Measurements from ENCODE around the gene ASTN2. TPM values are rescaled to one million over a fixed set of nuclear protein-coding genes. Genes with fewer than 3 reads are reported as not detected.

The ASTN2 gene
- total and polyA plus RNA-seq, 2 donors (not counting 3 experiments of a cell fraction or from before 2014, with no cell fraction given), result 1.0 to 1.9 TPM

DNA sequence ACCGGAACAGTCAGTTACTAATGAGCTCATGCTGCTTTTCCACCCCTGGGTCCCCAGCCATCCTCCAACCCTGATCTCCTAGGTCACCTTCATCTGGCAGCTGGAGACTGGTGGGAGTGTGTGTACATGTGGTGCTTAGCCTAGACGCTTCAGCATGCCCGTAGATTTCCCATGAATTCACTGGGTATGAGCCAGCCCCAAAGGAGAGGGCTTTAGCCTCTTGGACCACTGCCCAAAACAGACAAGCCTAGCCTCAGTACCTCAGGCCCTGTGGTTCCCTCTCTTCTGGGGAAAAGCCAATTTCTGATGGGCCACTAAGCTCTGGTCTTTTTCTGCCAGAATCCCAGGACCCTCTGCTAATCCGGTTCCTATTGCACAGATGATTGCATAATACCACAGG, 48.0 kb upstream of the ASTN2 start:
- H3K36me3 ChIP-seq (ENCODE audit: control insufficient read depth in 2 of 2, extremely low read depth in 1 of 2, insufficient read depth in 2 of 2, low read length in 2 of 2), result no peaks in the 10 kb centered on the region
- ChIA-PET CTCF (no interaction called here), POLR2A (no interaction called here)
- intact Hi-C loops (cut with micrococcal nuclease) (no loop called here), dilution Hi-C loops (cut with MboI; ENCODE audit: extremely low pct_ligation_motif_present, low sequenced_read_pairs) (no loop called here)
- no peak overlapping the region for H2AFZ ChIP-seq (ENCODE audit: low read depth, low read length)
- H3K4me3 ChIP-seq (replicated peaks in 1 of 3; ENCODE audit: insufficient read depth in 1 of 3, low read depth in 1 of 3, low read length in 3 of 3), result no peak overlapping the region
- H3K4me2 ChIP-seq (ENCODE audit: insufficient read depth, low read length), result no peak overlapping the region
- H3K79me2 ChIP-seq (ENCODE audit: control insufficient read depth, insufficient read depth, low read length), result no peaks in the 10 kb centered on the region
- H3K27me3 ChIP-seq (ENCODE audit: control insufficient read depth in 2 of 2, insufficient read depth in 2 of 2, low read length in 2 of 2), result no peaks in the 10 kb centered on the region
- H3K4me1 ChIP-seq (ENCODE audit: control insufficient read depth, extremely low read depth, insufficient read depth, low read length), result no peaks in the 10 kb centered on the region
- TF ChIP-seq, protein P1, sequence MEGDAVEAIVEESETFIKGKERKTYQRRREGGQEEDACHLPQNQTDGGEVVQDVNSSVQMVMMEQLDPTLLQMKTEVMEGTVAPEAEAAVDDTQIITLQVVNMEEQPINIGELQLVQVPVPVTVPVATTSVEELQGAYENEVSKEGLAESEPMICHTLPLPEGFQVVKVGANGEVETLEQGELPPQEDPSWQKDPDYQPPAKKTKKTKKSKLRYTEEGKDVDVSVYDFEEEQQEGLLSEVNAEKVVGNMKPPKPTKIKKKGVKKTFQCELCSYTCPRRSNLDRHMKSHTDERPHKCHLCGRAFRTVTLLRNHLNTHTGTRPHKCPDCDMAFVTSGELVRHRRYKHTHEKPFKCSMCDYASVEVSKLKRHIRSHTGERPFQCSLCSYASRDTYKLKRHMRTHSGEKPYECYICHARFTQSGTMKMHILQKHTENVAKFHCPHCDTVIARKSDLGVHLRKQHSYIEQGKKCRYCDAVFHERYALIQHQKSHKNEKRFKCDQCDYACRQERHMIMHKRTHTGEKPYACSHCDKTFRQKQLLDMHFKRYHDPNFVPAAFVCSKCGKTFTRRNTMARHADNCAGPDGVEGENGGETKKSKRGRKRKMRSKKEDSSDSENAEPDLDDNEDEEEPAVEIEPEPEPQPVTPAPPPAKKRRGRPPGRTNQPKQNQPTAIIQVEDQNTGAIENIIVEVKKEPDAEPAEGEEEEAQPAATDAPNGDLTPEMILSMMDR (IDR thresholded peaks at IDR 0.05; ENCODE audit: extremely low read depth in 1 of 2, insufficient read depth in 1 of 2, low read depth in 1 of 2, low read length in 2 of 2), result no peak
- no peak for TF ChIP-seq GATA2 (IDR thresholded peaks at IDR 0.05; ENCODE audit: insufficient read depth, insufficient read length, low read depth, low read length)
- DNase-seq (ENCODE audit: low read depth, low spot score) (no peak), FAIRE-seq (no peak)
- H3K9me1 ChIP-seq (replicated peaks; ENCODE audit: control insufficient read depth, extremely low read depth, insufficient read depth, low read length), result no peaks in the 10 kb centered on the region
- no peak overlapping the region for H3K9ac ChIP-seq (replicated peaks; ENCODE audit: extremely low read depth, insufficient read depth, low read length)
- no peaks in the 10 kb centered on the region for H3K9me3 ChIP-seq (replicated peaks; ENCODE audit: control insufficient read depth, insufficient read depth, low read length)
- BruUV-seq (replicated peaks), result no TSS peak
- no peak overlapping the region for H3K27ac ChIP-seq (ENCODE audit: insufficient read depth, low read depth, low read length)
- H4K20me1 ChIP-seq (replicated peaks; ENCODE audit: control insufficient read depth, extremely low read depth, insufficient read depth, low read length), result no peaks in the 10 kb centered on the region

DNA sequence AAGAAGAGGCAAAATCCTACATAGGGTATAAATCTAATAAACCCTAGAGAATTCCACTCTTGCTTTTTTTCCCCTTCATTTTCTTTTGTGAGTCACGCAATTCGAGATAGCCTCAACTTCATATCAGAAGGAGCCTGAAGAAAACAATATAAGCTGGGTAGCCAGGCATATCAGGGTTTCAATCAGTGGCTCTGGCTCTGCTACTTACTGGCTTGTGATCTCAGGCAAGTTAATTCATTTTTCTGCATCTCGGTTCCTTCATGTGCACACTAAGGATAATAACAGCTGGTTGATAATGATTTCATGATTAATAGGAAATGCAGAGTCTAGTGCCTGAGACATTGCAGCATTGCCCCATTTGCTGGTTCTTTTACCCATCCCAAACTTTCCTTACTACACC, 46.5 kb upstream of the ASTN2 start:
- H3K9me3 ChIP-seq (replicated peaks; ENCODE audit: control insufficient read depth, insufficient read depth, low read length), result no peaks in the 10 kb centered on the region
- DNase-seq (ENCODE audit: low read depth, low spot score) (no peak), FAIRE-seq (no peak)
- no peak overlapping the region for H3K4me3 ChIP-seq (replicated peaks in 1 of 3; ENCODE audit: insufficient read depth in 1 of 3, low read depth in 1 of 3, low read length in 3 of 3)
- no TSS peak for BruUV-seq (replicated peaks)
- H3K27me3 ChIP-seq (ENCODE audit: control insufficient read depth in 2 of 2, insufficient read depth in 2 of 2, low read length in 2 of 2), result no peaks in the 10 kb centered on the region
- no peaks in the 10 kb centered on the region for H3K9me1 ChIP-seq (replicated peaks; ENCODE audit: control insufficient read depth, extremely low read depth, insufficient read depth, low read length)
- CTCF ChIA-PET, result no interaction called here
- no peaks in the 10 kb centered on the region for H3K4me1 ChIP-seq (ENCODE audit: control insufficient read depth, extremely low read depth, insufficient read depth, low read length)
- H3K27ac ChIP-seq (ENCODE audit: insufficient read depth, low read depth, low read length), result no peak overlapping the region
- TF ChIP-seq GATA2 (IDR thresholded peaks at IDR 0.05; ENCODE audit: insufficient read depth, insufficient read length, low read depth, low read length) (no peak), MYC (IDR thresholded peaks at IDR 0.05; ENCODE audit: low read depth, low read length) (no peak), POLR2A (IDR thresholded peaks at IDR 0.05; ENCODE audit: low read depth, low read length) (no peak), EZH2 (IDR thresholded peaks at IDR 0.05; ENCODE audit: borderline replicate concordance, low read depth, low read length, severe bottlenecking) (no peak), FOS (IDR thresholded peaks at IDR 0.05; ENCODE audit: borderline replicate concordance, insufficient read depth, low read length) (no peak), POLR2AphosphoS5 (IDR thresholded peaks at IDR 0.05; ENCODE audit: insufficient read depth, low read depth, low read length) (no peak), JUN (IDR thresholded peaks at IDR 0.05; ENCODE audit: borderline replicate concordance, insufficient read depth, insufficient read length, low read depth) (no peak)
- TF ChIP-seq, protein P2, sequence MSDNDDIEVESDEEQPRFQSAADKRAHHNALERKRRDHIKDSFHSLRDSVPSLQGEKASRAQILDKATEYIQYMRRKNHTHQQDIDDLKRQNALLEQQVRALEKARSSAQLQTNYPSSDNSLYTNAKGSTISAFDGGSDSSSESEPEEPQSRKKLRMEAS (IDR thresholded peaks at IDR 0.05; ENCODE audit: insufficient read depth, insufficient read length), result no peak
- TF ChIP-seq, protein P1 (IDR thresholded peaks at IDR 0.05; ENCODE audit: extremely low read depth in 1 of 2, insufficient read depth in 1 of 2, low read depth in 1 of 2, low read length in 2 of 2), result no peak
- intact Hi-C loops (cut with micrococcal nuclease) (no loop called here), dilution Hi-C loops (cut with MboI; ENCODE audit: extremely low pct_ligation_motif_present, low sequenced_read_pairs) (no loop called here)
- POLR2A ChIA-PET, result no interaction called here
- H3K36me3 ChIP-seq (ENCODE audit: control insufficient read depth in 2 of 2, extremely low read depth in 1 of 2, insufficient read depth in 2 of 2, low read length in 2 of 2), result no peaks in the 10 kb centered on the region
- no peak overlapping the region for H3K4me2 ChIP-seq (ENCODE audit: insufficient read depth, low read length)
- no peak overlapping the region for H3K9ac ChIP-seq (replicated peaks; ENCODE audit: extremely low read depth, insufficient read depth, low read length)
- H4K20me1 ChIP-seq (replicated peaks; ENCODE audit: control insufficient read depth, extremely low read depth, insufficient read depth, low read length), result no peaks in the 10 kb centered on the region
- no peak overlapping the region for H2AFZ ChIP-seq (ENCODE audit: low read depth, low read length)
- H3K79me2 ChIP-seq (ENCODE audit: control insufficient read depth, insufficient read depth, low read length), result no peaks in the 10 kb centered on the region

Measured in endothelial cell of umbilical vein (primary cell).